K562 (cell line): ENCODE measurements around the gene AGPAT2. TPM values are rescaled to one million over a fixed set of nuclear protein-coding genes. Genes with fewer than 3 reads are reported as not detected.

Experiments used
- HLTF ChIP-seq: fragments of 450-650 bp; IDR thresholded peaks from 2 replicates; pipeline ENCODE4 v1.6.1; 2016
- MCM3 ChIP-seq: fragments of 450-650 bp; IDR thresholded peaks from 2 replicates; pipeline ENCODE4 v1.6.1; 2016
- MIER1 ChIP-seq: fragments of 450-650 bp; IDR thresholded peaks from 2 replicates; pipeline ENCODE4 v1.6.1; 2016; ENCODE audit warnings: antibody characterized with exemption, mild to moderate bottlenecking, low read depth
- MYC ChIP-seq, 2 experiments: fragments of 250-450 bp in 1 of 2; sonication (Bioruptor Pico) in 1 of 2; IDR thresholded peaks; 2 replicates each; pipeline versions ENCODE4 v1.5.1 to v1.6.1; 2012 to 2021; ENCODE audit warnings: low read depth in 2 of 2, borderline replicate concordance in 1 of 2, improper control_type of control experiment in 1 of 2, low read length in 1 of 2, mild to moderate bottlenecking in 1 of 2, moderate library complexity in 1 of 2
- NFIC ChIP-seq: fragments of 450-650 bp; IDR thresholded peaks from 2 replicates; pipeline ENCODE4 v1.6.1; 2017; ENCODE audit warnings: mild to moderate bottlenecking, inconsistent platforms
- SMC3 ChIP-seq: conservative IDR thresholded peaks from 2 replicates; pipeline ENCODE4 v1.6.1; 2011; ENCODE audit warnings: low read depth, low read length, improper control_type of control experiment; ENCODE audit not compliant: insufficient read depth
- ZC3H4 ChIP-seq: sonication (generic); formaldehyde crosslinking; IDR thresholded peaks from 2 replicates; pipeline ENCODE4 v1.9.0; 2021; ENCODE audit warnings: missing genetic modification reagents, borderline replicate concordance
- ZFP30 ChIP-seq: fragments of 250-450 bp; sonication (Bioruptor Pico); IDR thresholded peaks from 2 replicates; pipeline ENCODE4 v1.8.0; 2022; ENCODE audit warnings: moderate library complexity, mild to moderate bottlenecking, inconsistent platforms, borderline replicate concordance
- ZZZ3 ChIP-seq: fragments of 450-650 bp; IDR thresholded peaks from 2 replicates; pipeline ENCODE4 v1.6.1; 2016; ENCODE audit warnings: antibody characterized with exemption, mild to moderate bottlenecking, moderate library complexity
- polyA plus RNA-seq, 8 experiments: library from polyadenylated mRNA; depleted of rRNA in 4 of 8; stranded (reverse) in 5 of 8; unstranded in 3 of 8; fragments of >200 nt; fragmentation: Nextera tagmentation in 2 of 8; fragmentation: Illumina TruSeq in 1 of 8; extraction: Ambion mirVana in 2 of 8; extraction: Trizol in 1 of 8; gene quantifications; 2 replicates each; pipeline versions ENCODE4 v1.2.1 to v1.2.3, GENCODE V29; 2011 to 2014; ENCODE audit warnings: inconsistent platforms in 1 of 8, missing spikeins in 1 of 8
- total RNA-seq, 7 experiments: library from RNA; depleted of rRNA in 6 of 7; stranded (reverse); fragments of >200 nt in 6 of 7; fragmentation: Illumina TruSeq in 2 of 7; extraction: Trizol in 2 of 7; gene quantifications; 2 replicates each; pipeline versions ENCODE4 v1.2.1 to v1.2.3, GENCODE V29; 2011 to 2021; ENCODE audit warnings: low replicate concordance in 1 of 7
- TF ChIP-seq, protein P1 (sequence below): fragments of 450-650 bp; formaldehyde crosslinking; IDR thresholded peaks from 2 replicates; pipeline ENCODE4 v1.4.0; 2022; ENCODE audit warnings: missing genetic modification characterization

The AGPAT2 gene
- total and polyA plus RNA-seq, 9 of the 15 experiments (the other 6 are each of a cell fraction or from before 2014, with no cell fraction given): 0.13 to 54.5 (median 23.9) TPM

DNA sequence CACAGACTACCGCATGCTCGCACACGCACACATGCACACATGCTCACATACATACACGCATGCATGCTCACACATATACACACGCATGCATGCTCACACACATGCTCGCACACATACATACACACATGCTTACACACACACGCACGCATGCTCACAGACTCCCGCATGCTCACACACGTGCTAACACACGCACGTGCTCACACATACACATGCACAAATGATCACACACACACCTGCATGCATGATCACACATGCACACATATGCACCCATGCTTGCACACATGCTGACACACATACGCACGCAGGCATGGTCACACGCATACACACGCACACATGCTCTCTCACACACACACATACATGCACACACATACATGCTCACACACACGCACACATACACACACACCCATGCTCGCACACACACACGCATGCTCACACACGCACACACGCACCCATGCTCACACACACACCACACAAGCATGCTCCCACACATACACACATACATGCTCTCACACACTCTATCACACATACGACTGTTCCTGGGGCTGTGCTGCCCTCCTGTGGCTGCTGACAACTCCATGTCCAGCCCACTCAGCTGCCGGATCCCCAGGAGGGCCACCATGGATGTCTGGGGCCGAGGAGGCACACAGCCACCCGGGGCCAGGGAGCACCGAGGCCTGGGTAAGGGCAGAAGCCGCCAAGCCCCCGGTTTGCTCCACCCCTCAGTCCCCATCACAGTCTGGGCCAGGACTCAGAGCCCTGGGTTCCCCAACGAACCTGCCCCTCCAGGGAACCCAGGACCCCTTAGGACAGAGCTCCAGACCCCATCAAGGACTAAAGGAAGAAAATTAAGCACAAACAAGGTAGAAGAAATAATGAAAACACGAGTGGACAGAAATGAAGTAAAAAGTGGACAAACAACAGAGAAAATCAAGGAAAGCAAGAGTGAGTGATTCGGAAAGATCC is 55.9 kb downstream of the AGPAT2 start (continued):
- TF ChIP-seq ZZZ3 (no peak), MYC (IDR thresholded peaks at IDR 0.05; ENCODE audit: low read depth, low read length) (0 out of 2 replicates have a peak, but pooled peaks have one; percentile 36), MYC (CRISPR knock-in tag; IDR thresholded peaks at IDR 0.05; ENCODE audit: borderline replicate concordance, low read depth) (no peak), HLTF (peak; percentile 92), SMC3 (peak; percentile 96), ZFP30 (CRISPR knock-in tag) (no peak), MCM3 (peak; percentile 82), NFIC (peak; percentile 3; the same call in 1 of the 2 replicates), ZC3H4 (0 out of 2 replicates have a peak, but pooled peaks have one; percentile 73), MIER1 (0 out of 2 replicates have a peak, but pooled peaks have one; percentile 35)
- TF ChIP-seq, protein P1, sequence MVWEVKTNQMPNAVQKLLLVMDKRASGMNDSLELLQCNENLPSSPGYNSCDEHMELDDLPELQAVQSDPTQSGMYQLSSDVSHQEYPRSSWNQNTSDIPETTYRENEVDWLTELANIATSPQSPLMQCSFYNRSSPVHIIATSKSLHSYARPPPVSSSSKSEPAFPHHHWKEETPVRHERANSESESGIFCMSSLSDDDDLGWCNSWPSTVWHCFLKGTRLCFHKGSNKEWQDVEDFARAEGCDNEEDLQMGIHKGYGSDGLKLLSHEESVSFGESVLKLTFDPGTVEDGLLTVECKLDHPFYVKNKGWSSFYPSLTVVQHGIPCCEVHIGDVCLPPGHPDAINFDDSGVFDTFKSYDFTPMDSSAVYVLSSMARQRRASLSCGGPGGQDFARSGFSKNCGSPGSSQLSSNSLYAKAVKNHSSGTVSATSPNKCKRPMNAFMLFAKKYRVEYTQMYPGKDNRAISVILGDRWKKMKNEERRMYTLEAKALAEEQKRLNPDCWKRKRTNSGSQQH (CRISPR knock-in tag): peak; percentile 52; the same call in 1 of the 2 replicates
- TF ChIP-seq, all 486 proteins: peak for 71
